Naive B cell (primary cell): ENCODE measurements around the gene OVCH1. TPM values are rescaled to one million over a fixed set of nuclear protein-coding genes. Genes with fewer than 3 reads are reported as not detected.

Experiments
- ATAC-seq, 2 donors: fragments of 150-1000 bp; cut with Tn5 transposase; 2 replicates each; pipeline ENCODE4 v1.10.0; 2021; ENCODE audit warnings: low read depth in 2 of 2, mild to moderate bottlenecking in 2 of 2, moderate library complexity in 2 of 2
- DNase-seq: peaks from one replicate; pipeline ENCODE4 v3.0.0; 2022
- H3K27ac Mint-ChIP-seq, 6 donors: one replicate each; pipeline ENCODE4 v1.8.0; 2020 to 2022; ENCODE audit warnings: mild to moderate bottlenecking in 6 of 6, mixed read lengths in 6 of 6, moderate library complexity in 5 of 6, inconsistent platforms in 2 of 6
- H3K27me3 Mint-ChIP-seq, 3 donors: one replicate each; pipeline ENCODE4 v1.8.0; 2021 to 2022; ENCODE audit warnings: mixed read lengths in 3 of 3, mild to moderate bottlenecking in 1 of 3
- H3K36me3 Mint-ChIP-seq, 2 donors: one replicate each; pipeline ENCODE4 v1.8.0; 2020 to 2022; ENCODE audit warnings: mixed read lengths in 2 of 2, inconsistent platforms in 1 of 2, mild to moderate bottlenecking in 1 of 2
- H3K4me1 Mint-ChIP-seq, 3 donors: one replicate each; pipeline ENCODE4 v1.8.0; 2020 to 2022; ENCODE audit warnings: mixed read lengths in 3 of 3, inconsistent platforms in 1 of 3, mild to moderate bottlenecking in 1 of 3, moderate library complexity in 1 of 3
- H3K4me3 Mint-ChIP-seq, 8 donors: one replicate each; pipeline ENCODE4 v1.8.0; 2020 to 2022; ENCODE audit warnings: mild to moderate bottlenecking in 8 of 8, mixed read lengths in 8 of 8, moderate library complexity in 8 of 8, inconsistent platforms in 2 of 8
- H3K9me3 Mint-ChIP-seq, 7 donors: one replicate each; pipeline ENCODE4 v1.8.0; 2020 to 2022; ENCODE audit warnings: mixed read lengths in 7 of 7, mild to moderate bottlenecking in 5 of 7, inconsistent platforms in 2 of 7, moderate library complexity in 1 of 7
- polyA plus RNA-seq, 6 donors: library from polyadenylated mRNA; unstranded; fragments of 300-500 nt; fragmentation: Illumina TruSeq; gene quantifications; one replicate each; pipeline ENCODE4 v1.2.3, GENCODE V29; 2021; ENCODE audit warnings: low read depth in 6 of 6

The OVCH1 gene
- not detected for polyA plus RNA-seq

GRCh38 chr12:29497588-29497987 lies at the start of gene OVCH1:
OVCH1 (minus strand) TSS chr12:29497686; CDS start chr12:29497686, 0 bp downstream.
- H3K4me1 Mint-ChIP-seq = peaks cover 7 to 9% (median 7%) of the 10 kb centered on the region in 3 donors
- H3K27me3 Mint-ChIP-seq = peaks cover 0 to 8% (median 5%) of the 10 kb centered on the region in 3 donors
- H3K4me3 Mint-ChIP-seq = no peak within 1 kb of the TSS
- ATAC-seq (no peak), DNase-seq (no peak)
- no peak within 1 kb of the TSS for H3K27ac Mint-ChIP-seq
- no peaks in the 10 kb centered on the region for H3K9me3 Mint-ChIP-seq
- no peaks in the 10 kb centered on the region for H3K36me3 Mint-ChIP-seq

GRCh38 chr12:29547151-29547632 lies 49.7 kb upstream of the OVCH1 start:
- Mint-ChIP-seq H3K4me3 (no peak overlapping the region), H3K9me3 (no peaks in the 10 kb centered on the region), H3K27ac (no peak overlapping the region), H3K27me3 (peaks cover 19 to 26% (median 21%) of the 10 kb centered on the region in 3 donors), H3K4me1 (no peaks in the 10 kb centered on the region), H3K36me3 (no peaks in the 10 kb centered on the region)
- ATAC-seq (no peak), DNase-seq (no peak)

- DNase-seq = no peak
- no peaks in the 10 kb centered on the region for H3K9me3 Mint-ChIP-seq
- H3K36me3 Mint-ChIP-seq = no peaks in the 10 kb centered on the region
- peaks cover 23 to 32% (median 26%) of the 10 kb centered on the region in 3 donors for H3K27me3 Mint-ChIP-seq
- no peak overlapping the region for H3K27ac Mint-ChIP-seq
- no peak for ATAC-seq
- H3K4me1 Mint-ChIP-seq = no peaks in the 10 kb centered on the region
- H3K4me3 Mint-ChIP-seq = peak overlapping the region in 1 of 8 donors; percentile 81
Measured at GRCh38 chr12:29546000-29546399, 48.5 kb upstream of the OVCH1 start.

GRCh38 chr12:29545102-29545467 lies 47.6 kb upstream of the OVCH1 start:
- Mint-ChIP-seq H3K4me3 (no peak overlapping the region), H3K4me1 (no peaks in the 10 kb centered on the region), H3K36me3 (no peaks in the 10 kb centered on the region), H3K27me3 (peaks cover 25 to 34% (median 27%) of the 10 kb centered on the region in 3 donors), H3K9me3 (no peaks in the 10 kb centered on the region), H3K27ac (peak overlapping the region in 1 of 6 donors; percentile 62)
- DNase-seq = no peak
- ATAC-seq = no peak

- ATAC-seq (no peak), DNase-seq (no peak)
- Mint-ChIP-seq H3K4me1 (no peaks in the 10 kb centered on the region), H3K27me3 (peaks cover 25 to 34% (median 31%) of the 10 kb centered on the region in 3 donors), H3K36me3 (no peaks in the 10 kb centered on the region), H3K27ac (peak overlapping the region in 1 of 6 donors; percentile 62), H3K9me3 (no peaks in the 10 kb centered on the region), H3K4me3 (no peak overlapping the region)
Measured at GRCh38 chr12:29544428-29545101, 47.1 kb upstream of the OVCH1 start.

GRCh38 chr12:29543036-29543435 lies 45.5 kb upstream of the OVCH1 start:
- no peak overlapping the region for H3K27ac Mint-ChIP-seq
- DNase-seq (no peak), ATAC-seq (no peak)
- no peak overlapping the region for H3K4me3 Mint-ChIP-seq
- H3K9me3 Mint-ChIP-seq = no peaks in the 10 kb centered on the region
- no peaks in the 10 kb centered on the region for H3K36me3 Mint-ChIP-seq
- no peaks in the 10 kb centered on the region for H3K4me1 Mint-ChIP-seq
- H3K27me3 Mint-ChIP-seq = peaks cover 20 to 33% (median 31%) of the 10 kb centered on the region in 3 donors

- no peak for ATAC-seq
- peaks cover 21 to 31% (median 27%) of the 10 kb centered on the region in 3 donors for H3K27me3 Mint-ChIP-seq
- H3K4me1 Mint-ChIP-seq = no peaks in the 10 kb centered on the region
- no peaks in the 10 kb centered on the region for H3K9me3 Mint-ChIP-seq
- H3K36me3 Mint-ChIP-seq = no peaks in the 10 kb centered on the region
- no peak overlapping the region for H3K4me3 Mint-ChIP-seq
- DNase-seq = no peak
- H3K27ac Mint-ChIP-seq = no peak overlapping the region
Measured at GRCh38 chr12:29537298-29537697, 39.8 kb upstream of the OVCH1 start.

- Mint-ChIP-seq H3K27ac (peak overlapping the region in 1 of 6 donors; percentile 72), H3K36me3 (no peaks in the 10 kb centered on the region), H3K4me1 (no peaks in the 10 kb centered on the region), H3K9me3 (no peaks in the 10 kb centered on the region), H3K27me3 (peaks cover 33 to 40% (median 36%) of the 10 kb centered on the region in 3 donors), H3K4me3 (no peak overlapping the region)
- DNase-seq (no peak), ATAC-seq (no peak)
Measured at GRCh38 chr12:29534935-29535334, 37.4 kb upstream of the OVCH1 start.

GRCh38 chr12:29533815-29534489 lies 36.5 kb upstream of the OVCH1 start:
- H3K27me3 Mint-ChIP-seq = peaks cover 33 to 43% (median 40%) of the 10 kb centered on the region in 3 donors
- ATAC-seq (no peak), DNase-seq (no peak)
- H3K4me3 Mint-ChIP-seq = no peak overlapping the region
- H3K9me3 Mint-ChIP-seq = no peaks in the 10 kb centered on the region
- no peaks in the 10 kb centered on the region for H3K36me3 Mint-ChIP-seq
- H3K4me1 Mint-ChIP-seq = no peaks in the 10 kb centered on the region
- H3K27ac Mint-ChIP-seq = no peak overlapping the region

- Mint-ChIP-seq H3K4me1 (no peaks in the 10 kb centered on the region), H3K9me3 (no peaks in the 10 kb centered on the region), H3K27me3 (peaks cover 39 to 49% (median 41%) of the 10 kb centered on the region in 3 donors), H3K36me3 (no peaks in the 10 kb centered on the region), H3K27ac (no peak overlapping the region), H3K4me3 (no peak overlapping the region)
- no peak for ATAC-seq
- DNase-seq = no peak
Measured at GRCh38 chr12:29531471-29531870, 34.0 kb upstream of the OVCH1 start.

- no peak overlapping the region for H3K4me3 Mint-ChIP-seq
- ATAC-seq (no peak), DNase-seq (no peak)
- H3K27me3 Mint-ChIP-seq = peaks cover 39 to 49% (median 41%) of the 10 kb centered on the region in 3 donors
- H3K27ac Mint-ChIP-seq = peak overlapping the region in 1 of 6 donors; percentile 37
- no peaks in the 10 kb centered on the region for H3K4me1 Mint-ChIP-seq
- no peaks in the 10 kb centered on the region for H3K9me3 Mint-ChIP-seq
- H3K36me3 Mint-ChIP-seq = no peaks in the 10 kb centered on the region
Measured at GRCh38 chr12:29530436-29530835, 33.0 kb upstream of the OVCH1 start.

- no peak overlapping the region for H3K4me3 Mint-ChIP-seq
- peaks cover 33 to 44% (median 36%) of the 10 kb centered on the region in 3 donors for H3K27me3 Mint-ChIP-seq
- ATAC-seq (no peak), DNase-seq (no peak)
- no peaks in the 10 kb centered on the region for H3K4me1 Mint-ChIP-seq
- no peaks in the 10 kb centered on the region for H3K36me3 Mint-ChIP-seq
- no peak overlapping the region for H3K27ac Mint-ChIP-seq
- H3K9me3 Mint-ChIP-seq = no peaks in the 10 kb centered on the region
Measured at GRCh38 chr12:29528161-29528560, 30.7 kb upstream of the OVCH1 start.

- Mint-ChIP-seq H3K4me3 (no peak overlapping the region), H3K9me3 (no peaks in the 10 kb centered on the region), H3K27ac (no peak overlapping the region), H3K36me3 (no peaks in the 10 kb centered on the region), H3K4me1 (no peaks in the 10 kb centered on the region), H3K27me3 (peaks cover 5 to 6% (median 6%) of the 10 kb centered on the region in 3 donors)
- ATAC-seq (no peak), DNase-seq (no peak)
Measured at GRCh38 chr12:29521951-29522350, 24.5 kb upstream of the OVCH1 start.

GRCh38 chr12:29519585-29520182 lies 22.2 kb upstream of the OVCH1 start:
- H3K4me3 Mint-ChIP-seq = no peak overlapping the region
- ATAC-seq (no peak), DNase-seq (peak; percentile 2)
- no peak overlapping the region for H3K27ac Mint-ChIP-seq
- H3K27me3 Mint-ChIP-seq = peaks cover 9 to 11% (median 11%) of the 10 kb centered on the region in 3 donors
- H3K36me3 Mint-ChIP-seq = no peaks in the 10 kb centered on the region
- no peaks in the 10 kb centered on the region for H3K9me3 Mint-ChIP-seq
- H3K4me1 Mint-ChIP-seq = no peaks in the 10 kb centered on the region
